Stimulated activated CD4-positive, alpha-beta T cell treated with anti-CD3 and anti-CD28 coated beads, Interleukin-15, amount 100 ng/mL, for 1 hour (primary cell): ENCODE measurements around the gene TCEA2.
A peak's percentile ranks its signal among the peaks of the same experiment; 100 is the strongest.
"Not testable (repeated sequence)": the region's sequence is repeated elsewhere in the genome, so short reads cannot be mapped to it uniquely, and the experiment has no call there.

Source experiments
- DNase-seq, 2 donors: peaks; one replicate each; pipeline ENCODE4 v3.0.0-alpha.2; 2020; ENCODE audit warnings: low read depth in 1 of 2, low spot score in 1 of 2

TCEA2 gene

GRCh38 chr20:64077094-64077493 is 14.1 kb downstream of the TCEA2 start:
- no peak for DNase-seq

DNA sequence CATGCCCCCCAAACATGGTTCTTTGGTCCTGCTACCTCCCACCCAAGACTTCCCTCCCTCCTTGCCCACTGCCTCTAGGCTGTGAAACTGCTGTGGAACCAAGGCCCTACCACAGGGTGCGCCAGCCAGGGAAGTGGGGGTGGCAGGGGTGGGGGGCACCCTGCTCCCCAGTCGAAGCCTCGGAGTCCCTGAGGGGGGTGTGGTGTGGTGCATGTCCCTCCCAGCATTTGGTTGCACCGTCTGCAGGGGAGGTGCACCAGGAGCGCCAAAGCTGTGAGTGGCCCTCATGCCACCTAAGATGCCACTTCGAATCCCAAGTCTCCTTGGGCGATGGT is 14.5 kb downstream of the TCEA2 start:
- DNase-seq = no peak

- DNase-seq = peak in 1 of 2 donors; percentile 35
Observed at GRCh38 chr20:64077876-64078551, 15.0 kb downstream of the TCEA2 start.

GRCh38 chr20:64078934-64079272 is 15.9 kb downstream of the TCEA2 start:
- no peak for DNase-seq

- peak; percentile 40 to 54 for DNase-seq
Observed at GRCh38 chr20:64079273-64080012, 16.4 kb downstream of the TCEA2 start, which contains the start of gene RGS19. TSS of gene RGS19 (minus strand) at chr20:64079518. CDS start at chr20:64076886, 2,632 bp downstream.

- DNase-seq = no peak
Observed at GRCh38 chr20:64080013-64080812, 17.2 kb downstream of the TCEA2 start, which contains the start of gene OPRL1. TSS of gene OPRL1 (plus strand) at chr20:64080082. CDS start at chr20:64092721, 12,639 bp downstream.

DNA sequence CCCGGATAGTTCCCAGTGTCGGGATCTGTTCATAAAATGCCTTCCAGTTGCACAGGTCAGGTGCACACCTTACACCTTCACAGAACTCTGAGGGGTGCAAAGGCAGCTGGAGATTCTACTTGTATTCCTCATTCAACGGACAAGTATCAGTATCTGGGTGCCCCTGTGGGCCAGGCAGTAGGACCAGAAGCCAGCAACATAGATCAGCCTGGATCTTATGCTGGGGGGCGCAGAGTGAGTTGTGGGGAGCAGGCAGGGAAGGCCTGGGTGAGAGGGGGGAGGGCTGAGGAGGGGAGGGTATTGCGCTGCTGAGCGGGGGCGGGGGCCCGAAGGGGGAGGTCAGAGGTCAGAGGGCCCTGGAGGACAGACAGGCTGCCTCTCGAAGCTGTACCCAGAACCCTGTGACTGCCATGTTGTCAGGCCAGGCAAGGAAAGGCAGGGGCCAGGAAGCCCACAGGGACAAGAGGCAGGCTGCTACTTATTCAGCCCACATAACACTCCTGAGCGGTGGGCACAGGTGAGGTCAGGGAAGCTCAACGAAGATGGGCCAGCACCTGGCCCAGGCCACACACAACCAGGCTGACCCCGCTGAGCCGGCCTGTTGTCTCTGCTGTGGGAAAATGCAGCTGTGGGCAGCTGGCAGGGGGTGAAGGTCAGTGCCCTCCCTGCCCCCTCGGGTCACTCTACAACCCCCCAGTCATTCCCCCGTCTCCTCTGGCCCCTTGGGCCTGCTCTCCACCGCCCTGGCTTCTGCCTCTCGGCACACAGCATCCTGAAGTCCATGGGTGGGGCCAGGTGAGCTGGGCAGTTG is 18.0 kb downstream of the TCEA2 start:
- no peak for DNase-seq

- DNase-seq = no peak
Observed at GRCh38 chr20:64081624-64081964, 18.6 kb downstream of the TCEA2 start.

DNA sequence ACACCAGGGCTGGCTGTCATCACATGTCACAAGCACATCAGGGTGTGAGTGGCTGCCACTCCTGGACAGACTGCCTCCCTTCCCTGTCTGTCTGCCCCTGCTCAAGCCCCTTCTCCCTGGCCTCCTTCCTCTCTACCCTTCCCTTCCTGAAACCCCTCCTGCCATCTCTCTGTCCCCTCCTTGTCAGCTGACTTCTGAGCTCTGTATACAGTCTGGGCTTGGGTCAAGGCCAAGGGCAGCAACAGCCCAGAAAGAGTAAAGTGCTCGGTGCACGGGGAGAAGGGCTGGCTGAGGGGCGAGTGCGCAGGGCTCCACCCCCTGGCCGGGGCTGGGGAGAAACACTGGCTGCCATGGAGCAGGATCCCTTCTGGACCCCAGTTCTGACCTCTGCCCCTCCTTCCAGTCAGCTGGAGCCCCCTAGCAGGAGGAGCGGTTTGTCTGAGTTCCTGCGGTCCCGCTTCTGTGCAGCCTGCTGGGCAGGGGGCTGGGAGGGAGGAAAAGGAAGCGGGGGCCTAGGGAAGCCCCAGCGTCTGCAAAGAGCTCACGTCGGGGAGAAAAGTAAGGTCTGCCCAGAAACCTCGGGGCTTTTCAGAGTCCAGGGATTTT is 19.2 kb downstream of the TCEA2 start:
- DNase-seq = no peak

DNA sequence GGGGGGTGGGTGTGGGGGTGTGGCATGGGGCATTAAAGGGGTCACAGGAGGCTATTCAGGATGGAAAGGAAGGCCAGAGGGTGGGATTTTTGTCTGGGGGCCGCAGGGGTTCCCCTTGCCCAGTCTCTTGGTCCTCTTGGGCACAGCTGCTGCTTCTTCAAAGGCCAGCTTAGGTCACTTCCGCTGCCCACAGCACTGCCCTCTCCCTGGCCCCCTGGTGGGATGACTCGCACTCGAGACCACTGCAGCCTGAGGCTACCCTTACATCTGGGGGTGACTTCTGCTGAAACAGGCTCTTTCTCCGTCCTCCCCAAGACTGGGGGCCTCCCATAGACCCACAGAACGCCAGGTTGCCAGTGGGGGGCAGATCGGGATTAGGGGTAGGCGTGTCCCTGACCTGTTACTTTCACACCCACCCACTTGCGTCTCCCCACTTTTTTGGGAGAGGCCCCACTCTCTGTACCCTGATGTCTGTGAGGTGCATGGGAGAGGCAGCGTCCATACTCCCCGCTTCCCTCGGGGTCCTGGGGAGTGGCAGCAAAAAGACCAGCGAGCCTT is 19.9 kb downstream of the TCEA2 start:
- DNase-seq = no peak

- peak; percentile 30 to 60 for DNase-seq
Observed at GRCh38 chr20:64083378-64083803, 20.4 kb downstream of the TCEA2 start.

DNA sequence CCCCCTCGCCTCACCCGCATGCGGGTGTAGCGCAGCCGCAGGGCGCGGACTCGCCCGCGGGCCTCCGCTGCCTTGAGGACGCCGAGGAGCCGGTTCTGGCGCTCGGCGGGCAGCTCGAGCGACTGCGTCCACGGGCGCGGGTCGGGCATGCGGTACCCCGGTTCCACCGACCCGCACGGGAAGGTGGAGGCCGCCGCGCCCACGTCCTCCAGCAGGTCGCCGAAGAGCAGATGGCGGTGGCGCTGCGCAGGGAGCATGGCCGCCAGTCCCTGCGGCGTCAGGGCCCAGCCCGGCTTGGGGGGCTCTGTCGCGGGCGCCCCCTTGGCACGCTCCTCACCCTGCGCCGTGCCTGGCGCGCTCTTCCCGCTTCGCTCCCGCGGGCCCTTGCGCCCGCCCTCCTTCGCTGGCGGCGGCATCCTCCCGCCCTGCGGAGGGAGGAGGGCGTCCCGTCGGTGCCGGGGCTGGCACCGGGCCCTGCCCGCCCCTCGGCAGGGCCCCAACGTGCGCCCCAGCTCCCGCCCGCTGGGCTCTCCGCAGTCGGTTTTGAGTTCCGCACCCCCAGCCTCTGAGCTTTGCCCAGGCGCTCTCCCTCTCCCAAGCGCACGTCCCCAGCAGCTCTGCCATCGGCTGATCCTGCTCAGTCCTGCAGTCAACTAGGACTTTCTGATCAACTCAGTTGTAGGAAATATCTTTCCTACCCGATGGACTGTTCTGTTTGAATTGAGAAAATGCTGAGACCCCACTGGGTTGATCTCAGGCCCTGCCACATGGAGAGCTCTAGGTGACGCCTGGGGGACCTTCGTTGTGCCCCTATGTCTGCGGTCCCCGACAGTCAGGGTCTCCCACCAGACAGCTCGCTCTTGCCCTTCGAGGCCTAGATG is 21.0 kb downstream of the TCEA2 start, which contains the start of gene LKAAEAR1:
Gene LKAAEAR1, minus strand, starts transcription at position 595 of the 881 bp plus-strand sequence. Its CDS starts 179 bp downstream, at position 416.
- DNase-seq = no peak

GRCh38 chr20:64084685-64085152 is 21.7 kb downstream of the TCEA2 start:
- DNase-seq = no peak

GRCh38 chr20:64086801-64087200 is 23.8 kb downstream of the TCEA2 start:
- no peak for DNase-seq

DNA sequence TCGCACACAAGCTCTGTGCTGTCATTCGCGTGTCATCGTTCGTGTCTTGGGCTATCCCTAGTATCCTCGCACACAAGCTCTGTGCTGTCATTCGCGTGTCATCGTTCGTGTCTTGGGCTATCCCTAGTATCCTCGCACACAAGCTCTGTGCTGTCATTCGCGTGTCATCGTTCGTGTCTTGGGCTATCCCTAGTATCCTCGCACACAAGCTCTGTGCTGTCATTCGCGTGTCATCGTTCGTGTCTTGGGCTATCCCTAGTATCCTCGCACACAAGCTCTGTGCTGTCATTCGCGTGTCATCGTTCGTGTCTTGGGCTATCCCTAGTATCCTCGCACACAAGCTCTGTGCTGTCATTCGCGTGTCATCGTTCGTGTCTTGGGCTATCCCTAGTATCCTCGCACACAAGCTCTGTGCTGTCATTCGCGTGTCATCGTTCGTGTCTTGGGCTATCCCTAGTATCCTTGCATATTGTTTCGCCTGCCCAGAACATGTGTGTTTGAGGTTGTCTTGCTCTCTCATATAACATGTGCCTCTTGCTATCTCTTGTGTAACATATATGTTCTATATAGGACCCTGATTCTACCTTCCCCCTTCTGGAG is 24.3 kb downstream of the TCEA2 start:
- DNase-seq = not testable (repeated sequence)

DNA sequence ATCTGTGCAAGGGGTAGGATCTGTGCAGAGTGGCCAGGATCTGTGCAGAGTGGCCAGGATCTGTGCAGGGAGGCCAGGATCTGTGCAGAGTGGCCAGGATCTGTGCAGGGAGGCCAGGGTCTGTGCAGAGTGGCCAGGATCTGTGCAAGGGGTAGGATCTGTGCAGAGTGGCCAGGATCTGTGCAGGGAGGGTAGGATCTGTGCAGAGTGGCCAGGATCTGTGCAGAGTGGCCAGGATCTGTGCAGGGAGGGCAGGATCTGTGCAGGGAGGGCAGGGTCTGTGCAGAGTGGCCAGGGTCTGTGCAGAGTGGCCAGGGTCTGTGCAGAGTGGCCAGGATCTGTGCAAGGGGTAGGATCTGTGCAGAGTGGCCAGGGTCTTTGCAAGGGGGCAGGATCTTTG is 25.6 kb downstream of the TCEA2 start:
- not testable (repeated sequence) for DNase-seq

DNA sequence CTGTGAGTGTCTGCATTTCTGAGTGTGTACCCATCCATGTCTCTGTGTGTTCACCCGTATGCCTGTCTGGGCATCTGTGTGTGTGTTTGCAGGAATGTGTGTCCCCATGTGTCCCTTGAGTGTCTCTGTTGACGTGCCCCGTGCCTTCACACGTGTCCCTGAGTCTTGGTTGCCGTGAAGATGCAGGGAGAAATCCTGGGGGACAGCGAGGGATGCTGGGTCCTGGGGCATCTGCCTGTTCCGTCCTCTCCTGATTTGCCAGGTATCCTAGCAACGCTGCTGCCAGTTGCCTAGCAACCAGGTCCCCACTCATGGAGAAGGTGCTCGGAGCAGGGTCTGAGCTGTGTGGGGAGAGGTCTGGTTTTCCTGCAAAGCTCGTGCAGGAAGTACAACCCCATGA is 27.2 kb downstream of the TCEA2 start:
- no peak for DNase-seq

DNA sequence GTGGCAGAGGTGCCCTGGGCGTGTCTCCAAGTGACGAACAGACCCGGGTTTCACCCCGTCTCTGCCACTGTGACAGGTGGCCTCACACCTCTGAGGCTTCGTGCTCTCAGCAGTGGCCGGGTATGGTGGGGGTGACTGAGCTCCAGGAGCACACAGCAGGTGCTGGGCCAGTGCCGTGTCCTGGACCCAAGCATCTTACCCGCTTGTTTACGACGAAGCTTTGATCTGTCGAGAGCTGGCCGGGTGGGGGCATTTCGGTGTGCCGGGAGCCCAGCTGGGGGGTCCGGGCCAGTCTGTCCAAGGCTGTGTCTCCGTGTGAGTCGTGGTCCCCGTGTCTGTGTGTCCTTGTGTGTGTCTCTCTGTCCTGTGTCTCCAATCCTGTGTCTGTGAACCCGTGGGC is 28.3 kb downstream of the TCEA2 start:
- no peak for DNase-seq

DNA sequence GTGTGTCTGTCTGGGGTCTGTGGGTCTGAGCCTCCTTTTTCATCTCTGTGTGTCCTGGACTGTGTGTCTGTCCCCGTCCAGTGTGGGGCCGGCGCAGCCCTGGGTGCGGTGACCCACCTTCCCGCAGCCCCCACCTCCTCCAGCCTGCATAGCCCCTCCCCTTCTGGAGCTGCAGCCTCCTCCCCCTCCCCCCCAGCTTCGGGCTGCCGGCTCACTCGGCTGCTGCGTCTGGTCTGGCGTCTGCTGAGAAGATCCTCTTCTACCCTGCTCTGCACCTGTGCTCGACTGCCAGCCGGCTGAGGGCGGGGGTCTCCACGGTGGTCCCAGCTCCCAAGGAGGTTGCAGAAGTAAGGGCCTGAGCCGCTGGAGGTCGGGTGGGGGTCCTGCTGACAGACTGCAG is 28.8 kb downstream of the TCEA2 start:
- DNase-seq = no peak
